KBM-7 (cell line): ENCODE results near the gene MAT2A.
A peak's percentile ranks its signal among the peaks of the same experiment; 100 is the strongest.
"Not testable (repeated sequence)": the region's sequence is repeated elsewhere in the genome, so short reads cannot be mapped to it uniquely, and the experiment has no call there.

Source experiments
- DNase-seq: peaks from one replicate; pipeline ENCODE4 v3.0.0-alpha.2; 2015
- in situ Hi-C: fragments of 300-500 bp; cut with MboI; formaldehyde crosslinking; loops from 2 replicates; pipeline ENCODE4 v1.14.3; 2020; ENCODE audit warnings: low sequenced_read_pairs, low pct_unique_long_range_greater_than_20kb, mixed read lengths

Gene MAT2A

GRCh38 chr2:85544254-85544691 is 5.3 kb downstream of the MAT2A start:
- in situ Hi-C loops: loop anchor here (5.0 kb wide), 1 partner anchor 52 kb away; no protein-coding TSS in a partner anchor

GRCh38 chr2:85544915-85545779 is 6.2 kb downstream of the MAT2A start:
- DNase-seq: not testable (repeated sequence)
- in situ Hi-C loops: loop anchor here (5.0 kb wide), 1 partner anchor 53 kb away; no protein-coding TSS in a partner anchor

More at GRCh38 chr2:85544254-85544691, 5.3 kb downstream of the MAT2A start:
- not testable (repeated sequence) for DNase-seq

- DNase-seq: peak; percentile 44
- in situ Hi-C loops: no loop called here
These were observed 6.8 kb downstream of the MAT2A start for GRCh38 chr2:85545780-85546240.

- in situ Hi-C loops: no loop called here
These were observed 8.3 kb downstream of the MAT2A start for GRCh38 chr2:85547089-85547858.

GRCh38 chr2:85547859-85548607 is 9.1 kb downstream of the MAT2A start:
- DNase-seq: no peak
- in situ Hi-C loops: no loop called here

More at GRCh38 chr2:85547089-85547858, 8.3 kb downstream of the MAT2A start:
- DNase-seq: peak; percentile 51

GRCh38 chr2:85548608-85548900 is 9.6 kb downstream of the MAT2A start:
- DNase-seq: no peak
- in situ Hi-C loops: no loop called here

- no peak for DNase-seq
- in situ Hi-C loops: no loop called here
These were observed 10.1 kb downstream of the MAT2A start for GRCh38 chr2:85549095-85549494.

GRCh38 chr2:85549826-85550225 is 10.9 kb downstream of the MAT2A start:
- in situ Hi-C loops: no loop called here
- DNase-seq: no peak

- in situ Hi-C loops: no loop called here
These were observed 11.5 kb downstream of the MAT2A start for GRCh38 chr2:85550486-85550885.

GRCh38 chr2:85551698-85552678 is 13.0 kb downstream of the MAT2A start:
- in situ Hi-C loops: no loop called here
- DNase-seq: peak; percentile 93

More at GRCh38 chr2:85550486-85550885, 11.5 kb downstream of the MAT2A start:
- DNase-seq: peak; percentile 82

GRCh38 chr2:85553184-85553583 is 14.2 kb downstream of the MAT2A start:
- in situ Hi-C loops: no loop called here
- DNase-seq: no peak

- in situ Hi-C loops: no loop called here
- DNase-seq: no peak
These were observed 16.1 kb downstream of the MAT2A start for GRCh38 chr2:85554980-85555612.

- no peak for DNase-seq
- in situ Hi-C loops: no loop called here
These were observed 18.2 kb downstream of the MAT2A start for GRCh38 chr2:85557130-85557529.

GRCh38 chr2:85558160-85558559 is 19.2 kb downstream of the MAT2A start:
- DNase-seq: no peak
- in situ Hi-C loops: no loop called here

- DNase-seq, in situ Hi-C loops: not testable (repeated sequence)
These were observed 21.4 kb downstream of the MAT2A start for GRCh38 chr2:85560403-85560726.

- no peak for DNase-seq
- in situ Hi-C loops: no loop called here
These were observed 21.9 kb downstream of the MAT2A start for GRCh38 chr2:85560812-85561279.

GRCh38 chr2:85561280-85562212 is 22.6 kb downstream of the MAT2A start, which contains the start of gene GGCX:
TSS of gene GGCX (minus strand) at chr2:85561493. CDS start at chr2:85561428, 65 bp downstream.
- DNase-seq: peak; percentile 95
- in situ Hi-C loops: no loop called here
